ENCODE results near the gene ZNF444. TPM values are rescaled to one million over a fixed set of nuclear protein-coding genes. Genes with fewer than 3 reads are reported as not detected.
"Not testable (repeated sequence)": the region's sequence is repeated elsewhere in the genome, so short reads cannot be mapped to it uniquely, and the experiment has no call there.

ZNF444 gene
- total RNA-seq, 1 experiment from 2014 or later: 31.7 TPM

DNA sequence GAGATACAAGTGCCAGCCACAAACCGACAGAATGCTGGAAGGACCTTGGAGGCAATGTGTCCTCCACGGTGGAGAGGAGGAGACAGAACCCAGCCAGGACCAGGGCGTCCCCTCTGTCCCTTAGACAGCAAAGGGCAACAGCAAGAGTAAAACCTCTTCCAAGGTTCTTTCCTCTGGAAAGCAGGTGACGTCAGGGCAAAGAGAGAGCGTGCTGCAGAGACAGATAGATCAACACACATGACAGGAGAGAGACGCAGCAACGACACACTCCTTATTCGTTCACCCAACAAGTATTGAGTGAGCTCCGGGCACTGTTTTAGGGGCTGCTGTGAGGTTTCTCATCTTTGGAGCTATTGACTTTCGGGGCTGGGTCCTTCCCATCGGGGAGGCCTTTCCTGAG is 33.5 kb downstream of the ZNF444 start:
- Histone ChIP-seq H3K9ac (ENCODE audit: low read length) (no peak overlapping the region), H2AFZ (ENCODE audit: low read depth, low read length, poor library complexity, severe bottlenecking) (no peak overlapping the region), H3K4me2 (ENCODE audit: low read length) (no peak overlapping the region), H3K4me3 (replicated peaks in 1 of 2; ENCODE audit: low read depth in 1 of 2, low read length in 2 of 2) (no peak overlapping the region), H3K4me1 (ENCODE audit: control insufficient read depth in 1 of 2, insufficient read depth in 2 of 2, low read length in 2 of 2) (no peaks in the 10 kb centered on the region), H3K27me3 (ENCODE audit: insufficient read depth, low read length) (no peaks in the 10 kb centered on the region), H3K27ac (ENCODE audit: low read depth, low read length) (no peak overlapping the region), H3K9me2 (ENCODE audit: insufficient read depth) (no peaks in the 10 kb centered on the region), H3K79me2 (ENCODE audit: insufficient read depth, low read length) (no peaks in the 10 kb centered on the region), H3K9me3 (ENCODE audit: control insufficient read depth in 1 of 2, insufficient read depth in 1 of 2, low read depth in 1 of 2, low read length in 2 of 2) (no peaks in the 10 kb centered on the region), H3K36me3 (ENCODE audit: control insufficient read depth in 1 of 2, insufficient read depth in 2 of 2, low read length in 2 of 2) (no peaks in the 10 kb centered on the region), H4K20me1 (ENCODE audit: insufficient read depth) (no peaks in the 10 kb centered on the region)
- no peak for DNase-seq (ENCODE audit: low read depth, low spot score)
- ChIA-PET CTCF (interaction anchor here (1.9 kb wide), 1 partner anchor 108 kb away, joined by 4 read pairs; no protein-coding TSS in a partner anchor), RAD21 (ENCODE audit: low non-redundant PET in 1 of 2, low total read pairs in 2 of 2, uncharacterized antibody in 2 of 2, unreplicated experiment in 2 of 2) (no interaction called here), POLR2A (no interaction called here)
- no TSS peak for BruUV-seq (replicated peaks)
- no peak for TF ChIP-seq ZFX (IDR thresholded peaks at IDR 0.05)
- TF ChIP-seq CBX3 (IDR thresholded peaks at IDR 0.05; ENCODE audit: low read depth): no peak
- TF ChIP-seq, protein P1, sequence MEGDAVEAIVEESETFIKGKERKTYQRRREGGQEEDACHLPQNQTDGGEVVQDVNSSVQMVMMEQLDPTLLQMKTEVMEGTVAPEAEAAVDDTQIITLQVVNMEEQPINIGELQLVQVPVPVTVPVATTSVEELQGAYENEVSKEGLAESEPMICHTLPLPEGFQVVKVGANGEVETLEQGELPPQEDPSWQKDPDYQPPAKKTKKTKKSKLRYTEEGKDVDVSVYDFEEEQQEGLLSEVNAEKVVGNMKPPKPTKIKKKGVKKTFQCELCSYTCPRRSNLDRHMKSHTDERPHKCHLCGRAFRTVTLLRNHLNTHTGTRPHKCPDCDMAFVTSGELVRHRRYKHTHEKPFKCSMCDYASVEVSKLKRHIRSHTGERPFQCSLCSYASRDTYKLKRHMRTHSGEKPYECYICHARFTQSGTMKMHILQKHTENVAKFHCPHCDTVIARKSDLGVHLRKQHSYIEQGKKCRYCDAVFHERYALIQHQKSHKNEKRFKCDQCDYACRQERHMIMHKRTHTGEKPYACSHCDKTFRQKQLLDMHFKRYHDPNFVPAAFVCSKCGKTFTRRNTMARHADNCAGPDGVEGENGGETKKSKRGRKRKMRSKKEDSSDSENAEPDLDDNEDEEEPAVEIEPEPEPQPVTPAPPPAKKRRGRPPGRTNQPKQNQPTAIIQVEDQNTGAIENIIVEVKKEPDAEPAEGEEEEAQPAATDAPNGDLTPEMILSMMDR (IDR thresholded peaks at IDR 0.05 in 2 of 3, conservative IDR thresholded peaks at IDR 0.05 in 1 of 3; ENCODE audit: borderline replicate concordance in 1 of 3, insufficient read depth in 1 of 3, low read depth in 2 of 3, low read length in 2 of 3): no peak
- no peak for TF ChIP-seq POLR2AphosphoS5 (IDR thresholded peaks at IDR 0.05; ENCODE audit: low read depth, low read length)
- TF ChIP-seq ELF1 (IDR thresholded peaks at IDR 0.05; ENCODE audit: borderline replicate concordance, low read depth): no peak
- TF ChIP-seq JUND (IDR thresholded peaks at IDR 0.05): no peak
- no peak for TF ChIP-seq FOSL1 (IDR thresholded peaks at IDR 0.05; ENCODE audit: low read depth)
- TF ChIP-seq TCF7L2 (IDR thresholded peaks at IDR 0.05; ENCODE audit: borderline replicate concordance, extremely low read depth, insufficient read depth, insufficient read length): no peak
- intact Hi-C loops (cut with micrococcal nuclease): no loop called here
- no peak for ATAC-seq

DNA sequence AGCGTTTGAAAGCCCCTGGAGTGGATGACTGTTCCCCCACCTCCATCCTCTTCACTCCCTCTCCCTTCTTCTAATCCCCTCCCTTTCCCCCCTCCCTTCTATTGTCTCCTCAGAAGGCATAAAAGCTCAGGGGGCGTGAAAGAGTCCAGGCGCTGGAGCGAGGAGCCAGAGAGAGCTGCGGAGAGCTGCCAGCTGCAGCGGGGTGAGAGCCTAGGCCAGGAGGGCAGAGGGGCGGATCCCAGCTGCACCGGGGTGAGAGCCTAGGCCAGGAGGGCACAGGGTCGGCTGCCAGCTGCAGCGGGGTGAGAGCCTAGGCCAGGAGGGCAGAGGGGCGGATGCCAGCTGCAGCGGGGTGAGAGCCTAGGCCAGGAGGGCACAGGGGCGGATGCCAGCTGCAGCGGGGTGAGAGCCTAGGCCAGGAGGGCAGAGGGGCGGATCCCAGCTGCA is 34.8 kb downstream of the ZNF444 start, which contains the start of gene GALP:
Gene GALP (plus strand): TSS at position 148 of the 447 bp plus-strand sequence. CDS start 1,101 bp downstream, outside the sequence.
- BruUV-seq (replicated peaks); H3K27me3 ChIP-seq (ENCODE audit: insufficient read depth, low read length); H3K79me2 ChIP-seq (ENCODE audit: insufficient read depth, low read length); H3K9me2 ChIP-seq (ENCODE audit: insufficient read depth); DNase-seq (ENCODE audit: low read depth, low spot score); intact Hi-C loops (cut with micrococcal nuclease); H2AFZ ChIP-seq (ENCODE audit: low read depth, low read length, poor library complexity, severe bottlenecking); H3K9ac ChIP-seq (ENCODE audit: low read length); H3K9me3 ChIP-seq (ENCODE audit: control insufficient read depth in 1 of 2, insufficient read depth in 1 of 2, low read depth in 1 of 2, low read length in 2 of 2); H4K20me1 ChIP-seq (ENCODE audit: insufficient read depth); RAD21 ChIA-PET (ENCODE audit: low non-redundant PET in 1 of 2, low total read pairs in 2 of 2, uncharacterized antibody in 2 of 2, unreplicated experiment in 2 of 2); H3K4me2 ChIP-seq (ENCODE audit: low read length); H3K4me3 ChIP-seq (replicated peaks in 1 of 2; ENCODE audit: low read depth in 1 of 2, low read length in 2 of 2); H3K27ac ChIP-seq (ENCODE audit: low read depth, low read length); H3K36me3 ChIP-seq (ENCODE audit: control insufficient read depth in 1 of 2, insufficient read depth in 2 of 2, low read length in 2 of 2); POLR2A ChIA-PET; ATAC-seq; H3K4me1 ChIP-seq (ENCODE audit: control insufficient read depth in 1 of 2, insufficient read depth in 2 of 2, low read length in 2 of 2): not testable (repeated sequence)
- CTCF ChIA-PET: interaction anchor here (1.9 kb wide), 1 partner anchor 109 kb away, joined by 4 read pairs; no protein-coding TSS in a partner anchor

GRCh38 chr19:56176310-56176709 is 35.2 kb downstream of the ZNF444 start:
- H4K20me1 ChIP-seq (ENCODE audit: insufficient read depth); ATAC-seq; H3K4me3 ChIP-seq (replicated peaks in 1 of 2; ENCODE audit: low read depth in 1 of 2, low read length in 2 of 2); H3K9ac ChIP-seq (ENCODE audit: low read length); H2AFZ ChIP-seq (ENCODE audit: low read depth, low read length, poor library complexity, severe bottlenecking); DNase-seq (ENCODE audit: low read depth, low spot score); H3K4me1 ChIP-seq (ENCODE audit: control insufficient read depth in 1 of 2, insufficient read depth in 2 of 2, low read length in 2 of 2); H3K9me2 ChIP-seq (ENCODE audit: insufficient read depth); H3K27me3 ChIP-seq (ENCODE audit: insufficient read depth, low read length); BruUV-seq (replicated peaks); H3K9me3 ChIP-seq (ENCODE audit: control insufficient read depth in 1 of 2, insufficient read depth in 1 of 2, low read depth in 1 of 2, low read length in 2 of 2); H3K4me2 ChIP-seq (ENCODE audit: low read length); intact Hi-C loops (cut with micrococcal nuclease); RAD21 ChIA-PET (ENCODE audit: low non-redundant PET in 1 of 2, low total read pairs in 2 of 2, uncharacterized antibody in 2 of 2, unreplicated experiment in 2 of 2); H3K27ac ChIP-seq (ENCODE audit: low read depth, low read length); POLR2A ChIA-PET; H3K36me3 ChIP-seq (ENCODE audit: control insufficient read depth in 1 of 2, insufficient read depth in 2 of 2, low read length in 2 of 2); H3K79me2 ChIP-seq (ENCODE audit: insufficient read depth, low read length): not testable (repeated sequence)
- CTCF ChIA-PET: interaction anchor here (1.9 kb wide), 1 partner anchor 110 kb away, joined by 4 read pairs; no protein-coding TSS in a partner anchor
